K562 (cell line): ENCODE data around the gene KRT35. TPM values are rescaled to one million over a fixed set of nuclear protein-coding genes. Genes with fewer than 3 reads are reported as not detected.
A peak's percentile ranks its signal among the peaks of the same experiment; 100 is the strongest.

Source experiments
- ATAC-seq: fragments of 200-7000 bp; cut with Tn5 transposase; 3 replicates; pipeline ENCODE4 v1.9.1; 2020; ENCODE audit warnings: moderate library complexity
- BruUV-seq: library from RNA; stranded (reverse); fragments of 400-500 nt; replicated peaks from 2 replicates; lab custom pipeline; 2021; lab: Mats Ljungman, UMichigan
- CTCF ChIA-PET: fragments of 300-600 bp; formaldehyde crosslinking; extraction: SDS; loops from one replicate; lab custom pipeline; 2021; ENCODE audit warnings: low intra/inter-chr PET ratio; lab: Yijun Ruan, JAX
- POLR2A ChIA-PET: fragments of 300-600, 350-650 bp; sonication (Branson Sonifier 250); formaldehyde crosslinking; extraction: SDS; loops from one replicate; lab custom pipeline; 2021; ENCODE audit warnings: antibody characterized with exemption, inconsistent platforms; lab: Yijun Ruan, JAX
- DNase-seq, 4 experiments: peaks; one replicate each; pipeline versions ENCODE4 v3.0.0 to v3.0.0-alpha.2; 2011 to 2018; ENCODE audit warnings: low spot score in 3 of 4, mixed read lengths in 3 of 4; ENCODE audit errors: extremely low read depth in 1 of 4
- FAIRE-seq: peaks from 2 replicates; lab custom pipeline; 2011; peaks lifted over from hg19 to GRCh38; lab: Jason Lieb, UNC
- H2AFZ ChIP-seq: 2 replicates; pipeline ENCODE4 v1.6.0; 2011; ENCODE audit warnings: low read depth, low read length, control low read depth, inconsistent platforms
- H3K27ac ChIP-seq: fragments of 200-600 bp; 3 replicates; pipeline ENCODE4 v1.8.0; 2011; ENCODE audit warnings: low read depth, mild to moderate bottlenecking, control low read depth, inconsistent platforms, low read length, moderate library complexity, mixed read lengths; ENCODE audit errors: extremely low read depth
- H3K27me3 ChIP-seq, 2 experiments: fragments of 300-600 bp in 1 of 2; 2 replicates in 1 of 2; 3 replicates in 1 of 2; pipeline versions ENCODE4 v1.6.0 to v1.8.0; 2011; ENCODE audit warnings: inconsistent platforms in 2 of 2, low read length in 2 of 2, mild to moderate bottlenecking in 1 of 2, mixed read lengths in 1 of 2, moderate library complexity in 1 of 2; ENCODE audit not compliant: control insufficient read depth in 2 of 2, insufficient read depth in 2 of 2
- H3K36me3 ChIP-seq: fragments of 300-600 bp; 3 replicates; pipeline ENCODE4 v1.8.0; 2011; ENCODE audit warnings: mild to moderate bottlenecking, low read length, inconsistent platforms; ENCODE audit not compliant: control insufficient read depth, insufficient read depth
- H3K4me1 ChIP-seq, 2 experiments: fragments of 200-600 bp in 1 of 2; replicated peaks in 1 of 2; 2 replicates in 1 of 2; 3 replicates in 1 of 2; pipeline versions ENCODE4 v1.5.1 to v1.8.0; 2011; ENCODE audit warnings: inconsistent platforms in 2 of 2, low read length in 2 of 2, mild to moderate bottlenecking in 1 of 2, mixed read lengths in 1 of 2, moderate library complexity in 1 of 2; ENCODE audit not compliant: control insufficient read depth in 2 of 2, insufficient read depth in 2 of 2
- H3K4me2 ChIP-seq: 2 replicates; pipeline ENCODE4 v1.6.1; 2011; ENCODE audit warnings: low read length, control low read depth, inconsistent platforms, mixed read lengths; ENCODE audit not compliant: insufficient read depth
- H3K4me3 ChIP-seq: fragments of 200-600 bp; sonication (generic), shearing (Covaris generic); 2 replicates; pipeline ENCODE4 v1.5.1; 2016; ENCODE audit warnings: control low read depth, inconsistent platforms
- H3K79me2 ChIP-seq: fragments of 200-600 bp; 3 replicates; pipeline ENCODE4 v1.8.0; 2011; ENCODE audit warnings: low read length, inconsistent platforms; ENCODE audit not compliant: control insufficient read depth, insufficient read depth
- H3K9ac ChIP-seq, 2 experiments: 2 replicates each; pipeline versions ENCODE4 v1.6.0 to v1.6.1; 2011; ENCODE audit warnings: low read depth in 2 of 2, low read length in 2 of 2, control low read depth in 1 of 2, inconsistent platforms in 1 of 2, mild to moderate bottlenecking in 1 of 2, mixed read lengths in 1 of 2; ENCODE audit not compliant: insufficient read depth in 1 of 2
- H3K9me1 ChIP-seq: one replicate; pipeline ENCODE4 v1.6.0; 2011; ENCODE audit warnings: inconsistent platforms, mild to moderate bottlenecking, low read length, moderate library complexity; ENCODE audit not compliant: control insufficient read depth, insufficient read depth
- H3K9me3 ChIP-seq: replicated peaks from 2 replicates; pipeline ENCODE4 v1.5.1; 2011; ENCODE audit warnings: low read depth, low read length, inconsistent platforms; ENCODE audit not compliant: control insufficient read depth, insufficient read depth
- H4K20me1 ChIP-seq: replicated peaks from 2 replicates; pipeline ENCODE4 v1.6.1; 2011; ENCODE audit warnings: low read length, inconsistent platforms, mixed read lengths; ENCODE audit not compliant: control insufficient read depth, insufficient read depth
- ADNP ChIP-seq: fragments of 200-800 bp; sonication (Bioruptor generic); IDR thresholded peaks from 2 replicates; pipeline ENCODE4 v1.6.1; 2016; ENCODE audit warnings: missing genetic modification characterization, missing compliant biosample characterization
- DACH1 ChIP-seq: fragments of 450-650 bp; IDR thresholded peaks from 2 replicates; pipeline ENCODE4 v1.6.1; 2018; ENCODE audit not compliant: partially characterized antibody
- DMBX1 ChIP-seq: fragments of 250-450 bp; sonication (Bioruptor Pico); IDR thresholded peaks from 2 replicates; pipeline ENCODE4 v1.8.0; 2022; ENCODE audit warnings: inconsistent platforms, mild to moderate bottlenecking, moderate library complexity, borderline replicate concordance
- E2F3 ChIP-seq: fragments of 250-450 bp; sonication (Bioruptor Pico); IDR thresholded peaks from 2 replicates; pipeline ENCODE4 v1.4.0; 2020; ENCODE audit warnings: mild to moderate bottlenecking
- GATAD2A ChIP-seq: fragments of 450-650 bp; IDR thresholded peaks from 2 replicates; pipeline ENCODE4 v1.6.1; 2017
- ILF3 ChIP-seq: fragments of 450-650 bp; IDR thresholded peaks from 2 replicates; pipeline ENCODE4 v1.6.1; 2018; ENCODE audit warnings: antibody characterized with exemption, mild to moderate bottlenecking, moderate library complexity, borderline replicate concordance
- KDM5B ChIP-seq: fragments of 200-600 bp; sonication (generic); IDR thresholded peaks from 2 replicates; pipeline ENCODE4 v1.6.1; 2012; ENCODE audit warnings: low read depth, mild to moderate bottlenecking, moderate library complexity, low read length, control low read depth, inconsistent platforms; ENCODE audit not compliant: insufficient replicate concordance
- PML ChIP-seq: IDR thresholded peaks from 2 replicates; pipeline ENCODE4 v1.6.1; 2012; ENCODE audit warnings: low read length, inconsistent platforms
- RFX7 ChIP-seq: fragments of 250-450 bp; sonication (Bioruptor Pico); IDR thresholded peaks from 2 replicates; pipeline ENCODE4 v1.5.1; 2021; ENCODE audit warnings: mild to moderate bottlenecking
- ZFP1 ChIP-seq: fragments of 450-650 bp; formaldehyde crosslinking; IDR thresholded peaks from 2 replicates; pipeline ENCODE4 v1.4.0; 2020; ENCODE audit warnings: mild to moderate bottlenecking, mixed read lengths
- ZNF140 ChIP-seq: fragments of 250-450 bp; sonication (Bioruptor Pico); IDR thresholded peaks from 2 replicates; pipeline ENCODE4 v1.8.0; 2021; ENCODE audit warnings: moderate library complexity, mild to moderate bottlenecking, inconsistent platforms
- ZNF347 ChIP-seq: fragments of 450-650 bp; formaldehyde crosslinking; IDR thresholded peaks from 2 replicates; pipeline ENCODE4 v1.4.0; 2020; ENCODE audit warnings: low read depth, mild to moderate bottlenecking, moderate library complexity
- WGBS: fragments of 100-300 bp; shearing (Covaris generic); methylation state at CpG from one replicate; pipeline ENCODE4 v1.1.6; 2016; ENCODE audit warnings: low coverage, mixed read lengths; ENCODE audit not compliant: insufficient coverage; ENCODE audit errors: missing lambda C conversion rate; 5-methylcytosine and 5-hydroxymethylcytosine counted together
- in situ Hi-C: fragments of 300-500 bp; cut with MboI; formaldehyde crosslinking; loops from 4 replicates; pipeline ENCODE4 v1.15.0; 2018; ENCODE audit warnings: inconsistent platforms, mixed read lengths
- intact Hi-C: fragments of 100-400 bp; cut with micrococcal nuclease; formaldehyde crosslinking; loops from 2 replicates; pipeline ENCODE4 v1.14.2; 2022
- polyA plus RNA-seq, 8 experiments: library from polyadenylated mRNA; depleted of rRNA in 4 of 8; stranded (reverse) in 5 of 8; unstranded in 3 of 8; fragments of >200 nt; fragmentation: Nextera tagmentation in 2 of 8; fragmentation: Illumina TruSeq in 1 of 8; extraction: Ambion mirVana in 2 of 8; extraction: Trizol in 1 of 8; gene quantifications; 2 replicates each; pipeline versions ENCODE4 v1.2.1 to v1.2.3, GENCODE V29; 2011 to 2014; ENCODE audit warnings: inconsistent platforms in 1 of 8, missing spikeins in 1 of 8
- total RNA-seq, 7 experiments: library from RNA; depleted of rRNA in 6 of 7; stranded (reverse); fragments of >200 nt in 6 of 7; fragmentation: Illumina TruSeq in 2 of 7; extraction: Trizol in 2 of 7; gene quantifications; 2 replicates each; pipeline versions ENCODE4 v1.2.1 to v1.2.3, GENCODE V29; 2011 to 2021; ENCODE audit warnings: low replicate concordance in 1 of 7
- TF ChIP-seq, protein P1 (sequence below), 2 experiments: fragments of 450-650 bp in 1 of 2; IDR thresholded peaks; 2 replicates each; pipeline ENCODE4 v1.6.1; 2011 to 2017; ENCODE audit warnings: low read depth in 2 of 2, antibody characterized with exemption in 1 of 2, borderline replicate concordance in 1 of 2, low read length in 1 of 2, mild to moderate bottlenecking in 1 of 2, mixed read lengths in 1 of 2; ENCODE audit not compliant: control insufficient read depth in 1 of 2
- TF ChIP-seq, protein P2 (sequence below): fragments of 450-650 bp; formaldehyde crosslinking; IDR thresholded peaks from 2 replicates; pipeline ENCODE4 v1.4.0; 2020; ENCODE audit warnings: mild to moderate bottlenecking, mixed read lengths
- TF ChIP-seq, protein P3 (sequence below): fragments of 200-800 bp; sonication (Bioruptor generic); IDR thresholded peaks from 2 replicates; pipeline ENCODE4 v1.6.1; 2017; ENCODE audit warnings: missing genetic modification characterization, missing compliant biosample characterization

Gene KRT35
- total and polyA plus RNA-seq, 9 of the 15 experiments (the other 6 are each of a cell fraction or from before 2014, with no cell fraction given): not detected

DNA sequence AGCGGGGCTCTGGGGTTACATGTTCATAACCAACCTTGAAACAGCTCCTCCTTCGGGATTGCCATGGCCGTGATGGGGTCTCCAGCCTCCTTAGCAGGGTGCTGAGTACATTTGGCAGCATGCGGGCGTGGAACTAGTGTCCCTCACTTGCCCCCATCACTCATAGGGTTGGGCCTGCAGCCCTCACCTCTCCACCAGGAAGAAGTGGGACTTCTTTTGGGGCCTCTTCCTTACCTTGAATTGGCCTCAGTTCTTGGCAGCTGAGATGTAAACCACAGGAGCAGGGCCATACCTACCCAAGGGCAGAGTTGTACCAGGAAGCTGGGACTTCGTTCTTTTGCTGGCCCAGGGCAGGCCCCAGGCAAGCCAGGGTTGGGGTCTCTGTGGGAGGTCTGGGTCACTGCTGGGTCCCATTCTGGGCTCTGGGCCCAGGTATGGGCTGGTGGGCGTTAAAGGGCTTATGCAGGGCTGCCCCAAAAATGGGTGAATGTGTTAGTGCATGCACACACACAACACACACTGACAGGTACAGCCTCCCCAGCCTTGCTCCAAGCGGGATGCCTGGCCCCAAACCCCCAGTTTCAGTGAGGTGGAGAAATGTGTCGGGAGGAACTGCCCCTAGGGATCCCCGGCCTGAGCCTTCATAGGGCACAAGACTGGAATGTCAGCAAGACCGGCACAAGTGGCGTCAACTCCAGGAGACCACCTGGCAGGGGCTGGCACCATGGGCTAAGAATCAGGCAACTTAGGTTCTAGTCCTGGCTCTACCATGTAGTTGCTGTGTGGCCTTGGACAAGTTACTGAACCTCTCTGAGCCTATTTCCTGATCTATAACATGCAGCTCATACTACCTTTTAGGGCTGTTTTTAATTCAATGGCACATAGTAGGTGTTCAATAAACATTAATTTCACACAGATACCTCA, 41.6 kb upstream of the KRT35 start:
- Histone ChIP-seq H3K4me1 (peaks cover 36 to 73% of the 10 kb centered on the region in 2 experiments), H3K79me2 (peaks cover 18% of the 10 kb centered on the region), H3K9ac (peak overlapping the region; percentile 24 to 78; a peak in 3 of 4 replicates), H4K20me1 (no peaks in the 10 kb centered on the region; the same call in 1 of the 2 replicates), H3K4me2 (no peak overlapping the region), H3K9me3 (no peaks in the 10 kb centered on the region), H3K27ac (peak overlapping the region; percentile 70), H3K27me3 (no peaks in the 10 kb centered on the region), H3K9me1 (no peaks in the 10 kb centered on the region), H3K36me3 (peaks cover 33% of the 10 kb centered on the region; the same call in 1 of the 3 replicates), H3K4me3 (no peak overlapping the region), H2AFZ (no peak overlapping the region)
- FAIRE-seq (peak; percentile 32), ATAC-seq (no peak), DNase-seq (no peak)
- in situ Hi-C loops (no loop called here), intact Hi-C loops (no loop called here)
- BruUV-seq: no TSS peak
- CTCF ChIA-PET: no interaction called here
- POLR2A ChIA-PET: interaction anchor here (0.6 to 1.4 kb wide), 4 partner anchors 10 to 28 kb away, joined by 3 to 7 read pairs (median 3); no protein-coding TSS in a partner anchor
- 82% methylated on average over 12 of the region's 12 CpGs for WGBS
- TF ChIP-seq DACH1 (no peak), ZNF140 (CRISPR knock-in tag) (no peak), KDM5B (no peak), GATAD2A (no peak), ZNF347 (CRISPR knock-in tag) (no peak), ADNP (tag) (peak; percentile 93), E2F3 (no peak), RFX7 (CRISPR knock-in tag) (no peak), DMBX1 (no peak), ILF3 (no peak), PML (no peak), ZFP1 (no peak)
- TF ChIP-seq, protein P1, sequence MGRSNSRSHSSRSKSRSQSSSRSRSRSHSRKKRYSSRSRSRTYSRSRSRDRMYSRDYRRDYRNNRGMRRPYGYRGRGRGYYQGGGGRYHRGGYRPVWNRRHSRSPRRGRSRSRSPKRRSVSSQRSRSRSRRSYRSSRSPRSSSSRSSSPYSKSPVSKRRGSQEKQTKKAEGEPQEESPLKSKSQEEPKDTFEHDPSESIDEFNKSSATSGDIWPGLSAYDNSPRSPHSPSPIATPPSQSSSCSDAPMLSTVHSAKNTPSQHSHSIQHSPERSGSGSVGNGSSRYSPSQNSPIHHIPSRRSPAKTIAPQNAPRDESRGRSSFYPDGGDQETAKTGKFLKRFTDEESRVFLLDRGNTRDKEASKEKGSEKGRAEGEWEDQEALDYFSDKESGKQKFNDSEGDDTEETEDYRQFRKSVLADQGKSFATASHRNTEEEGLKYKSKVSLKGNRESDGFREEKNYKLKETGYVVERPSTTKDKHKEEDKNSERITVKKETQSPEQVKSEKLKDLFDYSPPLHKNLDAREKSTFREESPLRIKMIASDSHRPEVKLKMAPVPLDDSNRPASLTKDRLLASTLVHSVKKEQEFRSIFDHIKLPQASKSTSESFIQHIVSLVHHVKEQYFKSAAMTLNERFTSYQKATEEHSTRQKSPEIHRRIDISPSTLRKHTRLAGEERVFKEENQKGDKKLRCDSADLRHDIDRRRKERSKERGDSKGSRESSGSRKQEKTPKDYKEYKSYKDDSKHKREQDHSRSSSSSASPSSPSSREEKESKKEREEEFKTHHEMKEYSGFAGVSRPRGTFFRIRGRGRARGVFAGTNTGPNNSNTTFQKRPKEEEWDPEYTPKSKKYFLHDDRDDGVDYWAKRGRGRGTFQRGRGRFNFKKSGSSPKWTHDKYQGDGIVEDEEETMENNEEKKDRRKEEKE (IDR thresholded peaks at IDR 0.05; ENCODE audit: borderline replicate concordance in 1 of 2, control insufficient read depth in 1 of 2, low read depth in 2 of 2, low read length in 1 of 2): no peak
- TF ChIP-seq, protein P2, sequence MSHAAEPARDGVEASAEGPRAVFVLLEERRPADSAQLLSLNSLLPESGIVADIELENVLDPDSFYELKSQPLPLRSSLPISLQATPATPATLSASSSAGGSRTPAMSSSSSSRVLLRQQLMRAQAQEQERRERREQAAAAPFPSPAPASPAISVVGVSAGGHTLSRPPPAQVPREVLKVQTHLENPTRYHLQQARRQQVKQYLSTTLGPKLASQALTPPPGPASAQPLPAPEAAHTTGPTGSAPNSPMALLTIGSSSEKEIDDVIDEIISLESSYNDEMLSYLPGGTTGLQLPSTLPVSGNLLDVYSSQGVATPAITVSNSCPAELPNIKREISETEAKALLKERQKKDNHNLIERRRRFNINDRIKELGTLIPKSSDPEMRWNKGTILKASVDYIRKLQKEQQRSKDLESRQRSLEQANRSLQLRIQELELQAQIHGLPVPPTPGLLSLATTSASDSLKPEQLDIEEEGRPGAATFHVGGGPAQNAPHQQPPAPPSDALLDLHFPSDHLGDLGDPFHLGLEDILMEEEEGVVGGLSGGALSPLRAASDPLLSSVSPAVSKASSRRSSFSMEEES: no peak
- TF ChIP-seq, protein P3, sequence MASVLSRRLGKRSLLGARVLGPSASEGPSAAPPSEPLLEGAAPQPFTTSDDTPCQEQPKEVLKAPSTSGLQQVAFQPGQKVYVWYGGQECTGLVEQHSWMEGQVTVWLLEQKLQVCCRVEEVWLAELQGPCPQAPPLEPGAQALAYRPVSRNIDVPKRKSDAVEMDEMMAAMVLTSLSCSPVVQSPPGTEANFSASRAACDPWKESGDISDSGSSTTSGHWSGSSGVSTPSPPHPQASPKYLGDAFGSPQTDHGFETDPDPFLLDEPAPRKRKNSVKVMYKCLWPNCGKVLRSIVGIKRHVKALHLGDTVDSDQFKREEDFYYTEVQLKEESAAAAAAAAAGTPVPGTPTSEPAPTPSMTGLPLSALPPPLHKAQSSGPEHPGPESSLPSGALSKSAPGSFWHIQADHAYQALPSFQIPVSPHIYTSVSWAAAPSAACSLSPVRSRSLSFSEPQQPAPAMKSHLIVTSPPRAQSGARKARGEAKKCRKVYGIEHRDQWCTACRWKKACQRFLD (CRISPR knock-in tag): no peak
